Prostate gland (tissue), 2 donors: Measurements from ENCODE around the gene ANKRD39.

Source experiments
- CTCF ChIP-seq, 4 experiments: fragments of 200-600 bp in 2 of 4; fragments of 450-650 bp in 2 of 4; sonication (generic) in 2 of 4; IDR thresholded peaks; 1 replicate in 3 of 4; 2 replicates in 1 of 4; pipeline ENCODE4 v1.5.1; 2016 to 2019; ENCODE audit warnings: antibody characterized with exemption in 4 of 4, mild to moderate bottlenecking in 2 of 4, moderate library complexity in 2 of 4
- POLR2A ChIP-seq: fragments of 450-650 bp; IDR thresholded peaks from one replicate; pipeline ENCODE4 v1.6.1; 2016; ENCODE audit warnings: antibody characterized with exemption, mild to moderate bottlenecking
- POLR2AphosphoS5 ChIP-seq: sonication (generic); formaldehyde crosslinking; IDR thresholded peaks from one replicate; pipeline ENCODE4 v1.6.1; 2017; ENCODE audit warnings: antibody characterized with exemption

DNA sequence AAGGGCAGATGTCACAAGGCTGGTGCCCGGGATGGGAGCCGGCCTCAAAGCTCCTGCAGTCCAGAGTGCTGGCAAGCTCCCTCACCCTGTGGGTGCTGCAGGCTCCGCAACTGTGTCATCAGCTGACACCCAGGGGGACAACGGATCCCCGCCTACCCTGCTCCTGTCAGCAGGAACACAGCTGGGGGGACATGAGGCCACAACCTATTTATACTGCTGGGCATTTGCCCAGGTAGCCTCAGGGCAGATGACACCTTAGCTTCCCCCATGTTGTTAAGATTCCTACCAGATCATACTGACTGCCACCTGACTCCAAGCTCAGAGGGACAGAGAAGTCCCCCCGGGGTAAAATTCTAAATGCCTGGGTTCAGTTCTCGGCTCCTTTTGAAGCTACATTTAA, 15.2 kb downstream of the ANKRD39 start:
- TF ChIP-seq CTCF (IDR thresholded peaks at IDR 0.05) (no peak), POLR2A (no peak), POLR2AphosphoS5 (no peak)
